Activated gamma-delta T cell treated with anti-CD3 and anti-CD28 coated beads, Interleukin-2, amount 50 U/mL, for 16 hours (primary cell): ENCODE measurements around the gene ULBP1.
"Not testable (repeated sequence)": the region's sequence is repeated elsewhere in the genome, so short reads cannot be mapped to it uniquely, and the experiment has no call there.

Experiments
- DNase-seq: peaks from one replicate; pipeline ENCODE4 v3.0.0-alpha.2; 2020; ENCODE audit warnings: low read depth

The ULBP1 gene

DNA sequence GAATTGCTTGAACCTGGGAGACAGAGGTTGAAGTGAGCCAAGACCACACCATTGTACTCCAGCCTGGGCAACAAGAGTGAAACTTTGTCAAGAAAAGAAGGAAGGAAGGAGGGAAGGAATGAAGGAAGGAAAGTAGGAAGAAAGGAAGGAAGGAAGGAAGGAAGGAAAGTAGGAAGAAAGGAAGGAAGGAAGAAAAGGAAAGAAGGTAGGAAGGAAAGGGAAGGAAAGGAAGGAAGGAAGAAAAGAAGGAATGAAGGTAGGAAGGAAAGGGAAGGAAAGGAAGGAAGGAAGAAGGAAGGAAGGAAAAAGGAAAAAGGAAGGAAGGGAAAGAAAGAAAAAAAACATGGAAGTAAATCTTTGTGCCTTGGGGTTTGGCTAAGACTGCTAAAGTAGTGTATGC lies 11.7 kb downstream of the ULBP1 start:
- no peak for DNase-seq

DNA sequence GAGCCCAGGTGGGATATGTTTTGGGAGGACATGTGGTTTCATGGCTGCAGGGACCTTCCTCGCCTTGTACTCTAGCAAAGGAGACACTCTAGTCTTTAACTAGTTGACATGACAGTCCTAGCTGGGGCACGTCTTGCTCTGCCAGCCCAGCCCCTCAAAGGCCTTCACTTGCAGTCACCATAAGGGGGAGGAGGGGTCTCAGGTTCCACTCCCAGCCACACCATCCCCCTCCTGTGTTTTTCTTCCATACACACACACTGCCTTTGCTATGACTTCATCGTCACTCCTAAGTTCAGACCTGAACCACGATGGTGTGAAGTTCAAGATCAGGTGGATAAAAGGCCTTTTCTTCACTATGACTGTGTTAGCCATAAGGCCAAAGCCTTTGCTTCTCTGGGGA lies 13.5 kb downstream of the ULBP1 start:
- no peak for DNase-seq

DNA sequence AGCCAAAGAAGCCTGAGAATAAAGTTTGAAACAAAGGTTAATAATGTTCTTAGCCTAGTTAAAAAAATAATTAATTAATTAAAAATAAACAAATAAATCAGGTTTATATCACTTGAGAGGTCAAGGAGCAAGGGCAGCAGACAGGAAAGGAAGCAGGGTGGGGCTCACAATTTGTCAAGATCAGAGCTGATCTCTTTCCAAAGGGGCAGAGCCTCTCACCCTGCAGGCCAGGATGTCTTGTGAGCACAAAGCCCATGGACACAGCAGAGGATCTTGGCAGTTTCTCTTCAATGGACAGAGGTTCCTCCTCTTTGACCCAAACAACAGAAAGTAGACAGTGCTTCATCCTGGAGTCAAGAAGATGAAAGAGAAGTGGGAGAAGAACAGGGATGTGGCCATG lies 14.9 kb downstream of the ULBP1 start:
- no peak for DNase-seq

DNA sequence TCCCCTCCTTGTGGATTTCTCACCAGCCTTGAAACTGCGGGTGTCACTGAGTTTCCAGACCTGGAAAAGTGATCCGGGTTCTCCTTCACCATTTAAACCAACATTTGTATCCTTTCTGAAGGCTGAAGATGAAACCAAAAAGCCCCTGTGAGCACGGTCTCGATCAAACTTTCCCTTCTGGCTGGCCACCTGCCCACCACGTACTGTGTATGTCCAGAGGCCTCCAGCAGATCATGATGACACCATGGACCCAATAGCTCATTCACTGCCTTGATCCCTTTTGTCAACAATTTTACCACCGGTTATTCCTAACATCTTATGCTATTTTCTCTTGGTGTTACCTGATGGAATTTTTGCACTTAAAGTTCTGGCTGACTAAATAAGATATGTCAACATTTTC lies 15.6 kb downstream of the ULBP1 start:
- no peak for DNase-seq

DNA sequence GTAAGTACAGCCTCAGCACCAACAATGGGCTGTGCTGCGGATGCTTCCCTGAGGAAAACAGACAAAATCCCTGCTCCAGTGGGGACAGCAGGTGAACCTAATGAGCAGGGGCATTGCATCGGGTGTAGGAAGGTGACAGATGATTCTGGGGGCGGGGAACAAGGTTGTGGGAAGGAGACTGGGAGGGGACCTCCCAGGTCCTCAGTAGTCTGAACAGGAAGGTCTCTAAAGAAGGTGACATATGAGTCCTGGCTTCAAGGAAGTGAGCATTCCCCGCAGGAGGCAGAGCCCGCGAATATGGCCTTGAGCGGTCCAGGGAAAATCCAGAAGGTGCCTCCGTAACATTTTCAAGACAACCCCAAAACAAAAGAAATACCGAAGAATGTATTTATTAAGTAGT lies 19.4 kb downstream of the ULBP1 start:
- no peak for DNase-seq

DNA sequence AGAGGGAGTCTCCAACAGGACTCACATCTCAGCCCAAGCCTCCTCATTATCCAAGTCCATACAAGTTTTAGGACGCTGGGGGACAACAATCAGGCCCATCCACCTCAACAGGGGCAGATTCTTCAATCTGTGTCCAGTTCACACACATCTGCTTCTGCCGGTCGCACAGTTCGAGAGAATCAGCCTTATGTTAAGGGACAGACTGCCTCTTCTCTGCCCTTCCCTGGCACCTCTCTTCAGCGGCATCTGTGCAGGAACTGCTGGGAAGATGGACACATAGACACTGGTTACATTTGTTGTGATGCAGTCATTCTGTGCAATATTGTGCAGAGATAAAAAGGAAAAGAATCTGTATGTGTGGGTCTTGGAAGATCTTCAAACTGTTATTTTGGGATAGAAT lies 21.0 kb downstream of the ULBP1 start:
- DNase-seq: no peak

DNA sequence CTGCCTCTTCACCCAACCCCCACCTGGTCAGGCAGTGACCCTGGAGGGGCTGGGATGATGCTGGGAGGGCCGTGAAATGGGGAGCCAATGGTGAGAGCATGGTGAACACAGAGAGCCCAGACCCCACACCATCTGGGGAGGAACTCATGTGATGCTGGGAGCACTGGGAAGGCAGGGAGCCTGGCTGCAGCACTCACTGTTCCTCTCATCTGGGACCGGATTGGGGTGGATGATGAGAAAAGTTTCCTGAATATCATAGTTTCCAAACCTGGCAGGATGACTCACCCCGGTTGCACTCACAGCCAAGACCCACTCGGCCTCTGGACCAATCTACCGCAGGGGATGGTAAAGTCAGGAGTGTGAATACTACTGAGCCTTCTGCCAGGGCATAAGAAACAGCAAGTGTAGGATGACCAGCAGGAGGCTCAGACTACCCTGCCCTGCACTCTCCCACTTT lies 21.8 kb downstream of the ULBP1 start:
- no peak for DNase-seq

DNA sequence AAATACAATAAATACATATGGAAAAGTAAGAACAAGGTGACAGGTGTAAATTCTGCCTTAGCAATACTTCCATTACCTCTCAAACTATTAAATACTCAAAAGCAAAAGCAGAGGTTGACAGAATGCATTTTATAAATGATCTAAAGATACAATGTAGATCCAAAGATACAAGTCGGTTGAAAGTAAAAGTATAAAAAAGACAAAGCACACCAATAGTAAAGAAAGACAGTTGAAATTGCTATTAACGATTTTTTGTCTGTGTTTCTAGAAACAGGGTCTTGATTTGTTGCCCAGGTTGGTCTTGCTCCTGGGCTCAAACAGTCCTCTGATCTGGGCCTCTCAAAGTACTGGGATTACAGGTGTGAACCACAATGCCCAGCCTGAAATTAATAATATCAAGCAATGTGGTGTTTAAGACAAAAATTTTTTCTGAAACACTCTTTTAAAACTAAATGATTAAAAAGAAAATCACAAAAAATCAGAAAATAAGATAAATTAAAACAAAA lies 23.9 kb downstream of the ULBP1 start:
- DNase-seq: no peak

DNA sequence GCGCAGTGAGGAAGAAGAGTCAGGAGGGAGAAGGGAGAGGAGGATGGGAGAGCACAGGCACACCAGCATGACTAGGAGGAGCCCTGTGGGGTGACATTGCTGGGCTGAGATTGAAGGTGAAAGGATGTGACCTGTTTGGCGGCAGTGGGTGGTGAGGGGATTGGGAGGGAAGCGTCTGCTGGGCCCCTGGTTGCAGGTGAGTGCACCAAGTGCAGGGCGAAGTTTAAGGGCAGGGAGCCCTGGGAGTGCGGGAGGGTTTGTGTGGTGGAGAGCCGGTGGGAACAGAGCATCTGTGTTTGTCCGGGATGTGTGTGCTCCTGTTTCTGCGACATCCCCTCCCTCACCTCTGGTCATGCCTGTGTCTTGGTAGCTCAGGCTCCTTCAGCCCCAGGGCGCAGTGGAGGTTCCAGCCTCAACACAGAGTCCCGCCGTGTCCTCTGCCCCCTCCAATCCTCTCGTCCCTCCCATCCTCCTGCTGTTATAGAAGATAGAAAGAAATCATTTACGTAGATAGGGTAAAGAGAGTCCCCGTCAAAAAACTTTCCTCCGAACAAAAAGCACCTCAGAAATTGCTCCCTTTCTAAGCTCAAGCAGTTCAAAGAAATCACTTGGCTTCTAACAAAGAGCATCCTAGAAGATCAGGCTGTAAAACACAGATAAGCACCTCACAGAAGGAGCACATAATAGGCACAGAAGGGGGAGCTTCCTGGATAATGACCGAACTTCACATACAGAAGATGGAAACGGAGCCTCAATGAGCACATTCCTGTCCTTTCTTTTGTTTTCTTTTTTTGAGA lies 25.0 kb downstream of the ULBP1 start:
- DNase-seq: no peak

DNA sequence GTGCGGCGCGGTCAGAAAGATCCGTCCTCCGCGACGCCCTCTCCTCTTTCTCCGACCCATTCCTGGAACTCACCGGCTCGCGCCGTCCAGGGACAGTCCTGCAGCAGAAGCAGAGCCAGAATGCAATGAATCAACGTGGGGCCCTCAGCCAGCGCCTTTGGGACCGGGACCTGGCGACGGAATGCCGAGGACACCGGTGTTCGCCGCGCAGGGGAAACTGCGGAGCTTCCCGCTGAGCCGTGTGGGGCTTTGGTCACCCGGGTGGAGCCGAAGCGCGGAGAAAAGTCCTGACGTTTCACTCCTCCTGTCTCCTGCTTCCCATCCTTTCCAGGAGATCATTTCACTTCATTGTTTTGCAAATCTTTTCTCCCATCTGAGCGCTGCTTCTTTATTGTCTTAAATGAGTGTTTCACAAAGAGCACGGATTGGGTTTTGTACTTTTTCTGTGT lies 26.5 kb downstream of the ULBP1 start:
- no peak for DNase-seq

DNA sequence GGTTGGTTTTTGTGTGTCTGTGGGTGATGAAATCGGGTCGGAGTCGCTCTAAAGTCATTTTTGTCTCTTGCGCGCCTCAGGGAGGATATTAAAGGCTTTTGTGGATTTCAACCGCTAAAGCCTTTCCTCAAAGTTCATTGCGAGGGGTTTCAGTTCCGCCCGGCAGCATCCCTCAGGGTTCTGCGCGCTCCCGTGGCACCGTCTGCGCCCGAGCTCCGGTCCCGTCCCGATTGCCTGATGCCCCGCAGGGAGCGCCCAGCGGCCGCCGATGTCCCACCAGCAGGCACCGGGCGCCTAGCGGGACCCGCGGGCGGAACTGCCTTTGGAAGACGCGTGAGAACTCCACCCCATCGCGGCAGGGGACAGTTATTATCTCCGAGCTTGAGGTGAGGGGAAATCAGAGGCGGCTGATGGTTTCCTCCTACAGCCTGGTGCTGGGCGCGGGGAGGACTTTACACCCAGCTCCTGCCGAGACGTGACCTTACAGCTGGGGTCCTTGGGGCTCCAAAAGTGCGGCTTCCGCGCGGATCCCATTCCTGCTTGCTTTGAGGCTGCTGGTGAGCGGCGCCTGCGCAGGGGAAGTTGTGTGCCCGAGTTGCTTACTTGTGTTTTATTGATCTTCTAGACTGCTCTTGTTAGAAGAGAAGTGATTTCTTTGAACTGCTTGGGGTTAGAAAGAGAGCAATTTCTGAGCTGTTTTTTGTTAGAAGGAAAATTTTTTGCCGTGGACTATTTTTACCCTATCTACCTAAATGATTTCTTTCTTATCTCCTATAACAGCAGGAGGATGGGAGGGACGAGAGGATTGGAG lies 27.1 kb downstream of the ULBP1 start:
- DNase-seq: no peak

DNA sequence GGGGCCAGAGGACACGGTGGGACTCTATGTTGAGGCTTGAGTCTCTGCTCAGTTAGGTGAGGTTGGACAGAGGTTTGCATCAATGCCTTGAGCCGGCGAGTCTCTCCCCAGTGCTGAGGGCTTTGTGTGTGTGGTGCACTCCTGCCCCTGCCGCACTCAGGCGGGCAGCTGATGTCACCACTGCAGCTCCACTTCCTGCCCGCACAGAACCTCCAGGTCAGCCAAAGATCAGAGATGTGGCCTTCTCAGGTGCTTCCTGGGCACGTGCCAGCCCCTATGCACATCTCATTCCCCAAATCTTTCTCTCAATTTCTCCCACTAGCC lies 27.7 kb downstream of the ULBP1 start:
- not testable (repeated sequence) for DNase-seq

DNA sequence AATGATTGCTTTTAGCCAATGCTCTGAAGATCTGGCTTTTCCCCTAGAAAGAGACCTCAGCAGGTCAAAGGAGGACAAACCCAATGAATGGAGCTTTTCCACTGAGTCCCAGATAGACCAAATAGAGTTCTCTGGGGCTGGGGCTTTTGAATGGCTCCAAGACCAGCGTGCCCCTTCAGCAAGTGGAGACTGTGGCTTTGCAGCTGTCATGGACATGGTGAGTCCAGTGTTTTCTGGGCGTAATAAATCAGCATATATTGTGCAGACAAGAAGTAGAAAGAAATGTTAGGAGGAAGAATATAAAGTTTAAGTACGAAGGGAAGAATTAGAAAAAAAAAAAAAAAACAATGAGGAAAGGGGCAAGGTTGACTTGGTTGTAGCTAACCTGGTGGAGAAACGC lies 28.1 kb downstream of the ULBP1 start:
- no peak for DNase-seq

DNA sequence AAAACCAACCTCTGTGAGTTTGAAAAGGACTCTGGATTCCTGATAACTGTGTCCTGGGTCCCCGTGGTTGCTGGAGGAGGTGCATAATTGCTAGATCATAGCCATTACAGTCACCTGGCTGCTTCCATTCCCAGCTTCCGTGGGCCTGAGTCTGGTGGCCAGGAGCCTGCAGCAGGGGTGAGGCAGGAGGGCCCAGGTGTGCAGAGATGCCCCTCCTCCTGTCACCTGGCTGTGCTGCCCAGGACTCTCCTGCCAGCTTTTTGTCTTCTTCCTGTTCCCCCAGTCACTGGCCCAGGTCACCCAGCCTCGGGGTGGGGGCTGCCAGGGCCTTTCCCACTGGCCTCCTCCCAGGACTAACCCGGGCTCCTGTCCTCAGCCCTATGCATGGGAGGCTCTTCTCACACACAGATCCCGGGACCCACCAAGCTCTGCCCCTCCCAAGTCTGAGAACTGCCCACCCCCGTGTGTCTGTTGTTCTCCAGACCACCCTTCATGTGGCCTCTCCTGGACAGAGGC lies 31.6 kb downstream of the ULBP1 start:
- DNase-seq: no peak

DNA sequence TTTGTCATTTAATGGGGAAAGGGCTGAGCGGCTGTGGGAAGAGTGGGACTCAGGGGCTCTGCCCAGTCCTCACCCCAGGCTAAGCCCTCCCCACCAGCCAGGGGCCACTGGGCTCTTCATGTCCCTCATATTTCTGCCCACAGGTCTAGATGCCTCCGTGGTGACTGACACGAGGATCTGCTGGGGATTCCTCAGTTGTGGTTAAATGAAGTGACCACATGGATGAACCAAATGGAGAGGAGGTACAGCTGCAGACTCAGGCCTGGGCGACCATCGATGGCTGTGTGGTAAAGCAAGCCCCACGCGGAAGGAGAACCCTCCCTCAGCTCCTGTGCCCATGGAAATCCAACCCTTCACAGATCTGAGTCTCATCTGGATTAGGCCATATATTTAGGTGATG lies 32.2 kb downstream of the ULBP1 start:
- DNase-seq: no peak

DNA sequence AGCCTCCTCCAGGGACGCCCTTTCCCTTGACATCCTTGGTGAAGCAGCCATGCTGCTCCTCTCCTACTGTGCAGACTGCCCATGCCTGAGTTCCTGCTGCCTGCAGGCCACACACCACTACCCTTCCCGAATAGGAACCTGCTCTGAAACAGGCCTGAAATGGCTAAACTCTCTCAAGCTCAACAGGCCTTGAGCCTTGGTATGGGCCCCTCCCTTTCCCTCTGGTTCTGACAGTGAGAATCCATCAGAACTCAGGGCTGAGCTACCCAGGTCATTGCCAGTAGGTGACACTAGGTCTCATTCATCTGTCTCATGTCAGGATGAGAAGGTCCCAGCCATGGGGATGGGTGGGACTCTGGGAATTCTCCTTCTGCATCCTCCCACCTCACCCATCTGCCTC lies 35.9 kb downstream of the ULBP1 start:
- DNase-seq: no peak

DNA sequence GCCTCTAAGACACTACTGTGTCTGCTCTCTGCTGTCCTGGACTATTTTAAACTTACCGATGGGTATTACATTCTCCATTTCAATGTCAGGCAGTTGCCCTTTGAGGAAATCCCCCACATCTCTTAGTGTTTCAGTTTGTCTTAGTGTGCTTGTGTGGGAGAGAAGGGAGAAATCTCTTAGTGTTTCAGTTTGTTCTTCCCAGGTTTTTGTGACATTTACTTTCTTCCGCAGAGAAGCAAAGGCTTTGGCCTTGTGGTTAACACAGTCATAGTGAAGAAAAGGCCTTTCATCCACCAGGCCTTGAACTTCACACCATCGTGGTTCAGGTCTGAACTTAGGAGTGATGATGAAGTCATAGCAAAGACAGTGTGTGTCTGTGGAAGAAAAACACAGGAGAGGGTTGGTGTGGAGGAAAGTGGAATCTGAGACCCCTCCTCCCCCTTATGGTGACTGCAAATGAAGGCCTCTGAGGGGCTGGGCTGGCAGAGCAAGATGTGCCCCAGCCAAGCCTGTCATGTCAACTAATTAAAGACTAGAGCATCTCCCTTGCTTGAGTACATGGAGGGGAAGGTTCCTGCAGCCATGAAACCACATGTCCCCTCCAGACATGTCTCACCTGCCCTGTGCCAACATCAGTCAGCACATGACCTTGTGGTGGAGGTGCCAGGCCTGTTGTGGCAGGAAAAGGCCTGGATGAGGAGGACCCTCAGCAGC lies 37.7 kb downstream of the ULBP1 start:
- DNase-seq: no peak

DNA sequence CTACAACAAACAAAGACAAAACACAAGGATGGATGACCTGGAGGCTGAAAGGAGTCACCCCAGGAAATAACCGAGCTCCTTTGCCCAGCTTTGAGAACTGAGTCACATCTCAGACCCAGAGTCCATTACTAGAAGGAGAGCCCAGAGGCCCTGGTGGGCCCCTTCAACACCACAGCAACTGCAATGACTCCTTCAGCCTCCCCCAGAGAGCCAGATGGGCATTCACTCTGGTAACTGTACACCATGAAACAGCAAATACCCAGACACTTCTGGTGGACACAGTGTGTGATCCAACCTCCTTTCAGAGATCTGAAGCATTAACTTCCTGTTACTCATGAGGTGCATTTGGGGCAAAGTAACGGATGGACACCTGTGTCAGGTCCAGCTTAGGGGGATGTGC lies 39.0 kb downstream of the ULBP1 start:
- DNase-seq: no peak

DNA sequence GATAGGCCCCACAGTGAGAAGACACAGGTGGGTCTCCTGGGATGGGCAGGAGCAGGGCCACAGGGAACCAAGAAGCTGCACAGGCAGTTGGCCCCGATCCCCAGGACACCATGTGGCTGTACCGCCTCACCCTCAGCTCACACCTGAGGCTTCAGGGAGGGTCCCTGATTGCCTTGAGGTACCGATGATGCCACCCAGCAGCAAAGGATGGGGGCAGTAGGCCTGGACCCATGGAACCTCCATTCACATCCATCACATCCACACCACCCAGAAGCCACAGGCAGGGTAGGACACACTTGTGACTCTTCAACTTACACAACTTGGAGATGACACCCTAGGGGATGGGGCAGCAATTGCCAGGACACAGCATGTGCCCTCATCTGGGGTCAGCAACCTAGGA lies 39.9 kb downstream of the ULBP1 start:
- DNase-seq: not testable (repeated sequence)

DNA sequence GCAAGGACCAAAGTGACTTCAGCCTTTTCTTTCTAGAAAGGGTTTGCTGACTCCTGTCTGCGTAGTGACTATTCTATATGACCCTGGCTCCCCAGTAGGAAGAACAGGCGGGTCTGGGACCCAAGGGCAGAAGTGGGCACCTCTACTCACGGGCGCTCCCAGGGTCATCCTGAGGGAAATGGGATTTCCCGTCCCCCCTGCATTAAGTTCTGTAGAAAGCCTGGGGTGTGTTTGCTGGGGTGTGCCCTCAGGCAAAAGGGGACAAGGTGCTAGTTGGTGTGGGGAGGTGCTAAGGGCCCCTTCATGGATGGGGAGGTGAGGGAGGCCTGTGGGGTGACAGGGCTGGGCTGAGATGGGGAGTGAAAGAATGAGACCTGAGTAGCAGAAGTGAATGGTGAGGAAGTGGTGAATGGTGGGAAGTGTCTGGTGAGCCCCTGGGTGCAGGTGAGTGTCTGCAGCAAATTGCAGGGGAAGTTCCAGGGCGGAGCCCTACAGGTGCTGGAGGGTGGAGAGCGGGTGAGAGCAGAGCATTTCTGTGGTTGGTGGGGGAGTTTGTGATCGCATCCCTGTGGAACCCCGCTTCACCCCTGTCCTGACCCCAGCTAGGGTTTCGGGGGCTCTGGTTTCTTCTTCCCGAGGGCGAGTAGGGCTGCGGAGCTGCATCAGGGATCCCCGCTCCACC lies 40.5 kb downstream of the ULBP1 start:
- peak; percentile 40 for DNase-seq

DNA sequence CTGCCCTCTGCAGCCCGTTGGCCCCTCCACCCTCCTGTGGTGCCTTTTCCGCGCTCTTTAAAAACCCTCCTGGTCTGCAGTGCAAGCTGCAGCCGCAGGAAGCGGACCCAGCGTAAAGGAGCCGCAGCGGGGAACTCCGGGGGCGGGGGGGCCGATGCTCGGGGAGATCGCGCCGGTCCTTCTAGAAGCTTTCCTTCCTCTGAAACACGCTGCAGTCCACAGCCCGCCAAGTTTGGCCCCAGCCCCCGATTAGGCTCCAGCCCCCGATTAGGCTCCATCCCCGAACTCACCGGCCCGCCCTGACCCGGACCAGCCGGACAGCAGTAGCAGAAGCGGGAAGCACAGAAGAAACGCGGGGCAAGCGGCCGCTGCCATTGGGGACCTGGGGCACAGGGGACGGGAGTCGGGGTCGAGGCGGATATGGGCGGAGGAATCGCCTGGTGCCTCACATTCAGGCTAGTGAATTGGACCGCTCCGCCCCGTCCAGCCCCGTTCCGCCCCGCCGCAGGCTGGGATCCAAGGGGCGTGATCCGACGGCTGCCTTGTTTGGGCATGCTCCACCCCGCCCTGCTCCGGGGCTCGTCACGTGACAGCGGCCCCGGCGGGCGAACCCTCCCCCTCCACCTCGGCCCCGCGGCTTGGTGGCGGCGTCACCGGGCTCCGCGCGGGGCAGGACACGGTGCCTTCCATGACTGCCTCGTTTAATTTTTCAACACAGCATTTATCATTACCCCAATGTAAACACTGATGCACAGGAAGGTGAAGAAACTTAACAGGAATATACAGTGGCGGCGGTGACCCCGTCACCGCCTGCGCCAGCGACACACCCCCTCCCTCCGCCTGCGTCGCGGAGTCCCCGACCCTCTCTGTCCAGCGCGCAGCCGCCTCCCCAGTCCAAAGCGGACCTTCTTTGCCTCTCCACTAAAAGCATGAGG lies 41.3 kb downstream of the ULBP1 start:
- peak; percentile 77 for DNase-seq
